AG04449 (cell line): ENCODE data around the gene SLC12A2.

Experiments
- CTCF ChIA-PET: fragments of 350-600 bp; formaldehyde crosslinking; extraction: SDS; loops from one replicate; lab custom pipeline; 2021; ENCODE audit warnings: antibody characterized with exemption; lab: Yijun Ruan, JAX
- POLR2A ChIA-PET: fragments of 400-600, 350-600 bp; formaldehyde crosslinking; extraction: SDS; loops from one replicate; lab custom pipeline; 2020; ENCODE audit warnings: antibody characterized with exemption, inconsistent platforms; lab: Yijun Ruan, JAX
- DNase-seq: peaks from one replicate; pipeline ENCODE4 v3.0.0-alpha.2; 2010; ENCODE audit warnings: low read depth, low spot score
- H3K4me3 ChIP-seq: 2 replicates; pipeline ENCODE4 v1.5.1; 2011; ENCODE audit warnings: low read depth, mild to moderate bottlenecking, control low read depth, low read length
- TF ChIP-seq, protein P1 (sequence below): IDR thresholded peaks from one replicate; pipeline ENCODE4 v1.5.1; 2011; ENCODE audit warnings: mild to moderate bottlenecking, moderate library complexity, low read length, control low read depth, inconsistent platforms; ENCODE audit not compliant: insufficient read depth; ENCODE audit errors: missing control alignments

SLC12A2 gene

DNA sequence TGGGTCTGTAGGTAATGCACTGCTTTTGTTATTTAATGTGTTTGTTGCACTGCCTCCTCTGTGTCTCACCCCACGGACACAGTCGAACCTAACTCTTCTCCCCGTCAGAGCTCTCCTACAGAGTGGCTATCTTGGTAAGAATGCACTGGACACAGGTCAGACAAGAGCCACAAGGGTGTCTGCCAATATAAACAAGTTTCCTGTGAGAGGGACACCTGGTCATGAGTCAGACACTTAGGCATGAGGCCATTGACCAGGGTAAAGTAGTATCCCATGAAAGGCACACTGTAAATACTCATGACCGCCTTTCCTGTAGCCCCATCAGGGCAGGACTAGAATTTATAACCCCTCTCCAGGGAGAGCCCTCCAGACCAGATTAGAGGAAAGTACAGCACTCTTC, 115.5 kb downstream of the SLC12A2 start:
- DNase-seq = no peak
- CTCF ChIA-PET = interaction anchor here (0.8 to 8.1 kb wide), 7 partner anchors 8 to 636 kb away, joined by 3 to 68 read pairs (median 7); no protein-coding TSS in a partner anchor

DNA sequence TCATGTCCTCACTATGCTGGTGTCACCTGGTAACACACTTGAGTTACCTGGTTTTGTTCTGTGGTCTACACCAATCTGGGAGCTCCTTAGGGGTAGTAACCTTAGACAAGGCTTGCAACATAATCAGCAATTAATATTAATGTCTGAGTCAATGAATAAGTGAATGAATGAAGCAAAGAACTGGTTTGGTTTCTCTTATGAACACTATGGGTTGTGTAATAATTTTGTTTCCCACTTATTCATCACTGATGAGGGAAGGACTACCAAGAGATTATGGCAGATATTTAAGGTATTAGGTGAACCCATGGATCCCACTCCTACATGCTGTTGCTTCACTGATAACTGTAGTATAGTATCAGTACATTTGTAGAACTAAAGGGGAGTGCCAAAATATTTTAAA, 116.0 kb downstream of the SLC12A2 start:
- ChIA-PET POLR2A (interaction anchor here (1.0 kb wide), 1 partner anchor 114 kb away, joined by 3 read pairs; no protein-coding TSS in a partner anchor), CTCF (interaction anchor here (0.9 to 8.1 kb wide), 14 partner anchors 7 to 637 kb away, joined by 3 to 68 read pairs (median 6); no protein-coding TSS in a partner anchor)
- TF ChIP-seq, protein P1, sequence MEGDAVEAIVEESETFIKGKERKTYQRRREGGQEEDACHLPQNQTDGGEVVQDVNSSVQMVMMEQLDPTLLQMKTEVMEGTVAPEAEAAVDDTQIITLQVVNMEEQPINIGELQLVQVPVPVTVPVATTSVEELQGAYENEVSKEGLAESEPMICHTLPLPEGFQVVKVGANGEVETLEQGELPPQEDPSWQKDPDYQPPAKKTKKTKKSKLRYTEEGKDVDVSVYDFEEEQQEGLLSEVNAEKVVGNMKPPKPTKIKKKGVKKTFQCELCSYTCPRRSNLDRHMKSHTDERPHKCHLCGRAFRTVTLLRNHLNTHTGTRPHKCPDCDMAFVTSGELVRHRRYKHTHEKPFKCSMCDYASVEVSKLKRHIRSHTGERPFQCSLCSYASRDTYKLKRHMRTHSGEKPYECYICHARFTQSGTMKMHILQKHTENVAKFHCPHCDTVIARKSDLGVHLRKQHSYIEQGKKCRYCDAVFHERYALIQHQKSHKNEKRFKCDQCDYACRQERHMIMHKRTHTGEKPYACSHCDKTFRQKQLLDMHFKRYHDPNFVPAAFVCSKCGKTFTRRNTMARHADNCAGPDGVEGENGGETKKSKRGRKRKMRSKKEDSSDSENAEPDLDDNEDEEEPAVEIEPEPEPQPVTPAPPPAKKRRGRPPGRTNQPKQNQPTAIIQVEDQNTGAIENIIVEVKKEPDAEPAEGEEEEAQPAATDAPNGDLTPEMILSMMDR = no peak
- DNase-seq = no peak
- no peak overlapping the region for H3K4me3 ChIP-seq

More for the DNA sequence above, 115.5 kb downstream of the SLC12A2 start:
- H3K4me3 ChIP-seq = no peak overlapping the region
- TF ChIP-seq, protein P1 = no peak
- POLR2A ChIA-PET = no interaction called here

DNA sequence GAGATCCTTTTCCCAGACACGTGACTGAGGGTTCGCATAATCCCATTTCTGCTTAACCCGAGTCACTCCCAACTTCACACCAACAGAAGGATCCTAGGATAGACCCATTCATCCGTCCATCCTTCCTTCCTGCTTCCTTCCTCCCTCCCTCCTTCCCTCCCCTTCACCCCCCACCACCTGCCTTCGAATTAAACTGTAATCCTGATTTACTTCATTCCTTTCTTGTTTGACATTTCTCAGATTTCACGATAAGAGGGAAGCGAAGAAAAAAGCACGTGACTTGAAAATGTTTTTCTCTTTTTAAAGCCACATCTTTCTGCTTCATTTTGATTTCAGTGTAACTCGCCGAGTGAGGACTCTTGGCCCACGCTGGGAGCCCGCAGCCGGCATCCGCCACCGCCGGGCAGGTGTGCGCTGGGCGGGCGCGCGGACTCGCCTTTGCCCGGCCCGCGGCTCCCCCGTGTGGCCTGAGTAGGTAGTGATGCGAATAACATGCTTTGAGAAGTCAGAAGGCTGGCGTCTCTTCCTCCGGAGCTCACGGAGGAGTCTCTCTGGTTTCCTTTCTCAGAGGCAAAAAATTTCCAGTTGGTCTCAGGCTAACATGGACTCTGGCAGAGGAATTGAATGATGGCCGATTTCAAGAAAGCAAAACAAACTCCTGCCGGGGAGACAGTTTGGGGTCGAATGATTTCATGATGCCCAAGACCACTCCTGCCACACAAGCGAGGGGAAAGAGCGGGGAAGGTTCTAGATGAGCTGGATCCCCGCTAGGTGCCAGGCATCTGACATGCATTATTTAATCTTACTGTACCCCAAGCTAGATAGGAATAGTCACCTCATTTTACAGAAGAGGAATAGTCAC, 117.7 kb downstream of the SLC12A2 start:
- ChIA-PET POLR2A (no interaction called here), CTCF (interaction anchor here (0.6 to 8.1 kb wide), 46 partner anchors 8 to 664 kb away, joined by 3 to 68 read pairs (median 4); no protein-coding TSS in a partner anchor)
- peak overlapping the region; percentile 36; the same call in 1 of the 2 replicates for H3K4me3 ChIP-seq
- TF ChIP-seq, protein P1 = peak; percentile 80
- no peak for DNase-seq

DNA sequence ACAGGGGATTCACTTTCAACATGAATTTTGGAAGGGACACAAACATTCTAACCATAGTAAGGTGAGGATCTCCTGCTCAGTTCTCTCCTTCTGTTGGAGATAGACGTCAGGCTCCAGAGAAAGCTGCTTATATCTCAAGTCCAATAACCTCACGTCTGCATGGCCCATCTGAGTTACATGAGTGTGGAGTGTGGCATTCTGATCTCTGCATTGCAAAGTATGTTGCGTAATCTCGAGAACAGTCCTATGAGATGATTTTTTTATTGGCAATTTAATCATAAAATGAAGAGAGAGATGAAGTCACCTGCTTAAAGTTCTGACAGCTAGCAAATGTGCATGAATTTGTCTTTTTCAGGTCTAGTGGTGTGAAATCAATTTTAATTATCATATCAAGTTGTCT, 118.8 kb downstream of the SLC12A2 start:
- ChIA-PET POLR2A (no interaction called here), CTCF (interaction anchor here (0.8 to 8.1 kb wide), 21 partner anchors 9 to 639 kb away, joined by 3 to 68 read pairs (median 5); no protein-coding TSS in a partner anchor)
- no peak for DNase-seq
- TF ChIP-seq, protein P1 = no peak
- H3K4me3 ChIP-seq = no peak overlapping the region

DNA sequence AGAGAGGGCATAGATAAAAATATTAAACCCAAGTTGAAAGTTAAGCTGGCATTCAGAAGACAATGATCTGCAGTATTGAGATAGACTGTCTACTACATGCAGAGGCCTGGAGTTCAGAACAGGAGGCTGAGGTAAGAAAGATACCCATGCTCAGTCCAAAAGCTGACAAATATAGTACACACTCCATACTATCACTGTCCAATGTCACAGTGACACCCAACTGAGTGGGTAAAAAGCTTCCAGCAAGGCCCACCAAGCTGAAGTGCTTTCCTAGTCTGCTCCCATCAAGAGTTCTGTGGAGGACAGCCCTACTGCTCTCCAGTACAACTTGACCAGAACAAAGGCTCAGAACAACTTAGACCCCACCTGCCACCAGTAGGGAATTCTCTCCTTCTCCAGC, 124.9 kb downstream of the SLC12A2 start:
- TF ChIP-seq, protein P1 = no peak
- no peak overlapping the region for H3K4me3 ChIP-seq
- DNase-seq = no peak
- POLR2A ChIA-PET = no interaction called here
- CTCF ChIA-PET = interaction anchor here (0.7 to 2.4 kb wide), 5 partner anchors 8 to 697 kb away, joined by 3 to 8 read pairs (median 3); no protein-coding TSS in a partner anchor

DNA sequence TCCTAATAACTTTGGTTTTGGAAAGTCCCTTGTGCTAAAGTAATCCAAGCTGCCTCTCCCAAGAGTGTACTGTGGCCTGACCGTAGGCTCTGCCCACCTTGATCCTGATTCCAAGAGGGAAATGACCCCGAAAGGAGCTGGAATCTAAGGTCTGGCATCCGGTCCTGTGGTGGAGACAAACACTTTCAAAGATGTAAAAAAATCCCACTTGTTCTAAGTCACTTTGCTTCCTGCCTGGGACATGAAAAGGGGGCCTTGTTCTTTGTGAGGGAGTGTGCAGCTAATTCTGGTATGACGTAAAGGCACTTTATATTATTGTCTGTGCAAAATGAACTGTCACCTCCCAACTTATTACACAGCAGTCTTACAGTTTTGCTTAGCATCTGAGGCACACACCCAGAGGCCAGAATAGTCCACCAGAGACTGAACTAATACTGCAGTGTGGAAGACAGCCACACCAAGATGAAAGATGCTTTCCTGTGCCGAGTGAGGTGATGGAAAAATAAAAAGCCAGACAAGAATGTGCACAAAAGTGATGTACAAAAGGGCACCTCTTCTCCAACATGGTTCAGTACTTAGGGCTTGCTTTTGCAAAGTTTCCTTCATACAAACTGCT, 128.7 kb downstream of the SLC12A2 start:
- TF ChIP-seq, protein P1 = no peak
- DNase-seq = no peak
- CTCF ChIA-PET = interaction anchor here (0.7 to 4.3 kb wide), 20 partner anchors 9 to 633 kb away, joined by 3 to 24 read pairs (median 6); no protein-coding TSS in a partner anchor
- POLR2A ChIA-PET = no interaction called here
- H3K4me3 ChIP-seq = no peak overlapping the region
